Fibroblast of mammary gland (primary cell): Measurements from ENCODE around the gene C1QTNF1.

Experiments used
- DNase-seq: peaks from one replicate; pipeline ENCODE4 v3.0.0-alpha.2; 2010; ENCODE audit warnings: low read depth
- H3K4me3 ChIP-seq: 2 replicates; pipeline ENCODE4 v1.5.1; 2011; ENCODE audit warnings: low read depth, mild to moderate bottlenecking, low read length, moderate library complexity; ENCODE audit not compliant: control insufficient read depth
- CTCF ChIP-seq: conservative IDR thresholded peaks from 2 replicates; pipeline ENCODE4 v1.5.1; 2011; ENCODE audit warnings: low read depth, low read length, inconsistent platforms; ENCODE audit not compliant: control insufficient read depth, insufficient read depth

Gene C1QTNF1

GRCh38 chr17:79096477-79096876 lies 72.5 kb downstream of the C1QTNF1 start:
- no peak for DNase-seq
- no peak overlapping the region for H3K4me3 ChIP-seq
- no peak for TF ChIP-seq CTCF

- no peak for TF ChIP-seq CTCF
- H3K4me3 ChIP-seq, result no peak overlapping the region
- DNase-seq, result no peak
Measured at GRCh38 chr17:79097226-79098055, 73.5 kb downstream of the C1QTNF1 start.

DNA sequence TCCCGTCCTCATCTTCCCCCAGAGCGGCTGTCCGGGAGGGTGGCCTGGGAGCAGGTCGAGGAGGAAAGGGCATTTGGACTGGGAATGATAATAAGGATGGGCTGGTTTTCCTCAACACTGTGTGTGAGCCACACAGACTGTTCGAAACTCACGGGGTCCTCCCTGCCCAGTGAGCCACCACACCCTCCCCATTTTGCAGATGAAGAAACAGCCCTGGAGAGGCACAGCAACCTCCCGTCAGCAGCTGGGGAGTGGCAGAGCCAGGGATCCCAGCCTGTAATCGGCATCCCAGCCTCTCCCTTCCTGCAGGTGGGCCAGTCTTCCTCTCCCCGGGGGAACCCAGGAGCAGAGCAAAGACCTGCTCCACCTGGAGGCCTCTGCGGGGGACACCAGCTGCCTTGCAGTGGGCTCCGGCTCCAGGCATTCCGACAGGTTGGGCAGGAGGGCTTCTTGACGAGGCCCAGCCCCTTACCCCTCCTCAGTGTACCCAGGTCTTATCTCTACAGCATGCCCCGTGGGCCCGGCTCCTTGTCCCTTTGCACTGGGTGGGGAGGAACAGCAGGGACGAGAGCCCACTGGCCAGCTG lies 74.4 kb downstream of the C1QTNF1 start:
- TF ChIP-seq CTCF, result no peak
- H3K4me3 ChIP-seq, result no peak overlapping the region
- no peak for DNase-seq
